NCI-H2196 (cell line): Measurements from ENCODE around the gene STOX2.

Source experiments
- DNase-seq: peaks from one replicate; lab custom pipeline; 2025; ENCODE audit not compliant: unreplicated experiment; lab: John Stamatoyannopoulos, UW

STOX2 gene

DNA sequence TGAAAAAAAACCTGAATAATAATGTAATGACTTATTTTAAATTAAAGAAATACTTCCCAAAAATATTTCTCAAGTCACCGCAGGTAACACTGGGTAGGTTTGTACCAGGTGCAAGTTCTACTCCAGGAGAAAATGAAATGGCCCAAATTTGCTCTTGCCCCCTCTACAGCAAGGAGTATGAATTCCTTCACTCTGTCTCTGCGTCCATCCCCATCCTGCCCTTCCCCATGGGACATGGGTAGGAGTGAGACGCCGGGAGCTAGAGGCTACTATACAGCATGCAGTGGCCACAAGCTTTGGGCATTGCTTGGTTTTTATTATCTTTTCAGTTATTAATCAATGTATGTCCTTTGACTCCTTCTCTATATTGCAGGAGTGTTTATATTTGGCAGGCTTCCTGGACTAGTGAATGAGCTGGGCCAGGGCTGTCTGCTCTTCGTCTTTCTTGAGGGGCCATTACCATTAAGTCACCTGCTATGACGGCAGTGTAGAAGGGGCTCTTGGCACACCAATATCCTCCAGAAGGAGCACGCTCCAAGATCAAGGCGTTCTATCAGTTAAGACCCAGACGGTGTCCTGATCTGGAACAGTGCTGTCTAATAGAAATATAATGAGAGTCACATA is 162.9 kb downstream of the STOX2 start:
- DNase-seq: no peak
